GM12874 (cell line): ENCODE results near the gene CHAC2.

Experiments
- CTCF ChIP-seq: IDR thresholded peaks from 2 replicates; pipeline ENCODE4 v1.5.1; 2011; ENCODE audit warnings: low read depth, mild to moderate bottlenecking, control low read depth, low read length, moderate library complexity; ENCODE audit not compliant: insufficient read depth

CHAC2 gene

GRCh38 chr2:53793261-53793660 is 25.7 kb downstream of the CHAC2 start:
- TF ChIP-seq CTCF: no peak

DNA sequence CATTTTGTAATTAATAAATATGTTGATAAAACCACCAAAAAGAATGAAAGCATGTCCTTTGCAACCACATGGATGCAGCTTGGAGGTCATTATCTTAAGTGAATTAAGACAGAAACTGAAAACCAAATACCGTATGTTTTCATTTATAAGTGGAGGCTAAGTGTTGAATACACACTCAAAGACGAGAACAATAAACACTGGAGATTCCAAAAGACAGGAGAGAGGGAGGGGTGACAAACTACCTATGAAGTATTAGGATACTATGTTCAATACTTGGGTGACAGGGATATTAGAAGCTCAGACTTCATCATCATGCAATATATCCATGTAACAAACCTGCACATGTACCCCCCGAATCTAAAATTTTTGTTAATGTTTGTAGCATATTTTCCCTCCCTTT is 26.2 kb downstream of the CHAC2 start:
- TF ChIP-seq CTCF: no peak

GRCh38 chr2:53801547-53801946 is 33.9 kb downstream of the CHAC2 start:
- no peak for TF ChIP-seq CTCF

DNA sequence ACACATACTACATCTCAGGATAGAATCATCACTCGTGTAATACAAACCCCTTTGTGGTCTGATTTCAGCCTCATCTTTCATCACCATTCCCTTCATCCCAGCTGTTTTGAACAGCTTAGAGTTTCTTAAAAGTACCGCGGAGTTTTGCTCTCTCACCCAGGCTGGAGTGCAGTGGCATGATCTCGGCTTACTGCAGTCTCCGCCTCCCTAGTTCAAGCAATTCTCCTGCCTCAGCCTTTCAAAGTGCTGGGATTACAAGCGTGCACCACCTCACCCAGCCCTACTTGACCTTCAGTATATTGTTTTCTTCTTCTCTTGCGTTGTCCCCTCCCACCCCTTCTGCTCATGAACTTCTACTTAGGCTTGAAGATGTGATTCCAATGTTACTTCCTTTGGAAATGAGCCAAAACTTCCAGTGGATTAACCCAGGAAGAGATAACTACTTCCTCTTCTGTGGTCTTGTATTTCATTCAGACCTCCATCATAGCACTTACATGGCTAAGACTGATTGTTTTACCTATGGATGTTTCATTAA is 35.1 kb downstream of the CHAC2 start:
- TF ChIP-seq CTCF: no peak

- no peak for TF ChIP-seq CTCF
These were observed 44.0 kb downstream of the CHAC2 start for GRCh38 chr2:53811601-53812000.

DNA sequence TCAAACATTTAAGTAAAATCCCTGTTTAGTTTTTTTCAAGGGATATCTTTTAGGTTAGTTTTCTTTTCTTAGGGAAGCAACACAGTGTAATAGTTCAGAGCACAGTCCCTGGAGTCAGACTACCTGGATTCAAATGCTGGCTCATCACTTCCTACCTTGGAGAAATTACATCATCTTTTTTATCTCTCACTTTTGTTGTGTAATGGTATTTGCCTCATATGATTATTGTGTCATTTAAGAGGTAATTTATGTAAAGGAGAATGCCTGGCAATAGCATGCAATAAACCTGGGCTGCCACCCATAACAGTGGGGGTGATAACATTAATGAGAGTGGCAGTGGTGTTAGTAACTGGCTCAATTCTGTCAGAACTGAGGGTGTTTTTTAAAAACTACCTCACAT is 45.5 kb downstream of the CHAC2 start:
- no peak for TF ChIP-seq CTCF

- TF ChIP-seq CTCF: no peak
These were observed 51.3 kb downstream of the CHAC2 start for GRCh38 chr2:53818854-53819435.
